Panc1 (cell line): ENCODE measurements around the gene CA10. TPM values are rescaled to one million over a fixed set of nuclear protein-coding genes. Genes with fewer than 3 reads are reported as not detected.

Experiments
- ATAC-seq: fragments of 200-7000 bp; cut with Tn5 transposase; 2 replicates; pipeline ENCODE4 v1.9.1; 2020; ENCODE audit warnings: mild to moderate bottlenecking, moderate library complexity
- BruUV-seq: library from RNA; stranded (reverse); fragments of 400-500 nt; replicated peaks from 2 replicates; lab custom pipeline; 2021; lab: Mats Ljungman, UMichigan
- CTCF ChIA-PET: fragments of 300-600 bp; sonication (Branson Sonifier 250); formaldehyde crosslinking; loops from one replicate; lab custom pipeline; 2022; ENCODE audit warnings: antibody characterized with exemption; lab: Charles Lee
- POLR2A ChIA-PET: fragments of 300-600 bp; sonication (Branson Sonifier 250); formaldehyde crosslinking; loops from one replicate; lab custom pipeline; 2022; ENCODE audit warnings: antibody characterized with exemption; lab: Charles Lee
- DNase-seq: peaks from one replicate; pipeline ENCODE4 v3.0.0-alpha.2; 2010; ENCODE audit warnings: low read depth, low spot score
- H3K27ac ChIP-seq: 2 replicates; pipeline ENCODE4 v1.5.1; 2011; ENCODE audit warnings: mild to moderate bottlenecking, low read length, inconsistent platforms
- H3K27me3 ChIP-seq: fragments of 200-500 bp; sonication (Bioruptor generic); 2 replicates; pipeline ENCODE4 v1.6.0; 2014; ENCODE audit warnings: low read length, inconsistent platforms; ENCODE audit not compliant: control insufficient read depth, insufficient read depth
- H3K36me3 ChIP-seq: fragments of 200-500 bp; sonication (Bioruptor generic); 2 replicates; pipeline ENCODE4 v1.5.1; 2014; ENCODE audit warnings: inconsistent platforms, mild to moderate bottlenecking, low read length, moderate library complexity; ENCODE audit not compliant: control insufficient read depth, insufficient read depth
- H3K4me1 ChIP-seq: 2 replicates; pipeline ENCODE4 v1.5.1; 2011; ENCODE audit warnings: inconsistent platforms, mild to moderate bottlenecking, low read length, moderate library complexity; ENCODE audit not compliant: control insufficient read depth, insufficient read depth
- H3K4me3 ChIP-seq, 2 experiments: 2 replicates each; pipeline ENCODE4 v1.5.1; 2011 to 2012; ENCODE audit warnings: low read depth in 2 of 2, low read length in 2 of 2, mild to moderate bottlenecking in 2 of 2, inconsistent platforms in 1 of 2, moderate library complexity in 1 of 2
- H3K9me3 ChIP-seq: fragments of 200-500 bp; sonication (Bioruptor generic); 2 replicates; pipeline ENCODE4 v1.5.1; 2014; ENCODE audit warnings: low read depth, mild to moderate bottlenecking, inconsistent platforms, low read length, moderate library complexity; ENCODE audit not compliant: control insufficient read depth, insufficient read depth
- POLR2AphosphoS5 ChIP-seq: IDR thresholded peaks from 2 replicates; pipeline ENCODE4 v1.6.1; 2012; ENCODE audit warnings: mild to moderate bottlenecking, low read depth, low read length, moderate library complexity
- REST ChIP-seq, 2 experiments: IDR thresholded peaks; 2 replicates each; pipeline ENCODE4 v1.6.1; 2011 to 2012; ENCODE audit warnings: low read depth in 2 of 2, control low read depth in 1 of 2, low read length in 1 of 2, mild to moderate bottlenecking in 1 of 2, moderate library complexity in 1 of 2; ENCODE audit not compliant: insufficient read depth in 1 of 2
- SIN3A ChIP-seq: IDR thresholded peaks from 2 replicates; pipeline ENCODE4 v1.6.1; 2012; ENCODE audit warnings: low read depth, mild to moderate bottlenecking, low read length, moderate library complexity, borderline replicate concordance; ENCODE audit not compliant: insufficient read depth
- TCF7L2 ChIP-seq: IDR thresholded peaks from 2 replicates; pipeline ENCODE4 v1.6.1; 2011; ENCODE audit warnings: mild to moderate bottlenecking, low read depth, low read length, inconsistent platforms
- in situ Hi-C: cut with HindIII; loops from 2 replicates; pipeline ENCODE4 v1.10.0; 2016; ENCODE audit warnings: low sequenced_read_pairs, low pct_unique_long_range_greater_than_20kb
- intact Hi-C: fragments of 100-400 bp; cut with micrococcal nuclease; formaldehyde crosslinking; loops from one replicate; pipeline ENCODE4 v1.10.0; 2022; ENCODE audit not compliant: unreplicated experiment
- total RNA-seq: library from RNA; stranded (reverse); gene quantifications from one replicate; pipeline ENCODE4 v1.2.1, GENCODE V29; 2021; ENCODE audit not compliant: unreplicated experiment
- TF ChIP-seq, protein P1 (sequence below): fragments of 450-650 bp; IDR thresholded peaks from 2 replicates; pipeline ENCODE4 v1.5.1; 2017; ENCODE audit warnings: mild to moderate bottlenecking

CA10 gene
- total RNA-seq, 1 experiment from 2014 or later, result not detected

GRCh38 chr17:51933647-51934046 is 224.9 kb downstream of the CA10 start:
- CTCF ChIA-PET, result no interaction called here
- no peaks in the 10 kb centered on the region for H3K4me1 ChIP-seq
- H3K4me3 ChIP-seq, result no peak overlapping the region
- TF ChIP-seq, protein P1, sequence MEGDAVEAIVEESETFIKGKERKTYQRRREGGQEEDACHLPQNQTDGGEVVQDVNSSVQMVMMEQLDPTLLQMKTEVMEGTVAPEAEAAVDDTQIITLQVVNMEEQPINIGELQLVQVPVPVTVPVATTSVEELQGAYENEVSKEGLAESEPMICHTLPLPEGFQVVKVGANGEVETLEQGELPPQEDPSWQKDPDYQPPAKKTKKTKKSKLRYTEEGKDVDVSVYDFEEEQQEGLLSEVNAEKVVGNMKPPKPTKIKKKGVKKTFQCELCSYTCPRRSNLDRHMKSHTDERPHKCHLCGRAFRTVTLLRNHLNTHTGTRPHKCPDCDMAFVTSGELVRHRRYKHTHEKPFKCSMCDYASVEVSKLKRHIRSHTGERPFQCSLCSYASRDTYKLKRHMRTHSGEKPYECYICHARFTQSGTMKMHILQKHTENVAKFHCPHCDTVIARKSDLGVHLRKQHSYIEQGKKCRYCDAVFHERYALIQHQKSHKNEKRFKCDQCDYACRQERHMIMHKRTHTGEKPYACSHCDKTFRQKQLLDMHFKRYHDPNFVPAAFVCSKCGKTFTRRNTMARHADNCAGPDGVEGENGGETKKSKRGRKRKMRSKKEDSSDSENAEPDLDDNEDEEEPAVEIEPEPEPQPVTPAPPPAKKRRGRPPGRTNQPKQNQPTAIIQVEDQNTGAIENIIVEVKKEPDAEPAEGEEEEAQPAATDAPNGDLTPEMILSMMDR, result no peak
- no peak for TF ChIP-seq REST (IDR thresholded peaks at IDR 0.05; ENCODE audit: insufficient read depth in 1 of 2, low read depth in 2 of 2, low read length in 1 of 2)
- TF ChIP-seq TCF7L2, result no peak
- TF ChIP-seq POLR2AphosphoS5, result no peak
- no peak for TF ChIP-seq SIN3A
- H3K27me3 ChIP-seq, result no peaks in the 10 kb centered on the region
- intact Hi-C loops, result no loop called here
- in situ Hi-C loops, result no loop called here
- H3K9me3 ChIP-seq, result no peaks in the 10 kb centered on the region
- POLR2A ChIA-PET, result no interaction called here
- DNase-seq (no peak), ATAC-seq (no peak)
- no peak overlapping the region for H3K27ac ChIP-seq
- BruUV-seq, result no TSS peak
- H3K36me3 ChIP-seq, result no peaks in the 10 kb centered on the region

- TF ChIP-seq SIN3A (no peak), POLR2AphosphoS5 (no peak), REST (IDR thresholded peaks at IDR 0.05; ENCODE audit: insufficient read depth in 1 of 2, low read depth in 2 of 2, low read length in 1 of 2) (no peak), TCF7L2 (no peak)
- TF ChIP-seq, protein P1, result no peak
- Histone ChIP-seq H3K4me1 (no peaks in the 10 kb centered on the region), H3K9me3 (no peaks in the 10 kb centered on the region), H3K4me3 (no peak overlapping the region), H3K36me3 (no peaks in the 10 kb centered on the region), H3K27ac (no peak overlapping the region), H3K27me3 (no peaks in the 10 kb centered on the region)
- intact Hi-C loops, result no loop called here
- no peak for DNase-seq
- ATAC-seq, result no peak
- ChIA-PET CTCF (no interaction called here), POLR2A (no interaction called here)
- in situ Hi-C loops, result no loop called here
- no TSS peak for BruUV-seq
Measured at GRCh38 chr17:51926448-51926847, 232.1 kb downstream of the CA10 start.
